NT2/D1 (cell line): ENCODE measurements around the gene GABPB1.

Experiments used
- DNase-seq: peaks from one replicate; pipeline ENCODE4 v3.0.0-alpha.2; 2011; ENCODE audit warnings: low read depth, low spot score
- H3K27me3 ChIP-seq: 2 replicates; pipeline ENCODE4 v1.6.0; 2011; ENCODE audit warnings: mild to moderate bottlenecking; ENCODE audit not compliant: insufficient read length, insufficient read depth
- H3K36me3 ChIP-seq: 2 replicates; pipeline ENCODE4 v1.6.1; 2011; ENCODE audit warnings: mild to moderate bottlenecking, low read length, mixed read lengths; ENCODE audit not compliant: insufficient read depth, insufficient read length
- H3K4me1 ChIP-seq: 2 replicates; pipeline ENCODE4 v1.5.1; 2011; ENCODE audit not compliant: insufficient read depth, insufficient read length
- H3K4me3 ChIP-seq: 2 replicates; pipeline ENCODE4 v1.5.1; 2011; ENCODE audit warnings: low read depth; ENCODE audit not compliant: insufficient read length
- H3K9ac ChIP-seq: 2 replicates; pipeline ENCODE4 v1.6.0; 2011; ENCODE audit warnings: low read depth; ENCODE audit not compliant: insufficient read length
- H3K9me3 ChIP-seq: 2 replicates; pipeline ENCODE4 v1.5.1; 2011; ENCODE audit warnings: mild to moderate bottlenecking, low read length; ENCODE audit not compliant: insufficient read depth
- SUZ12 ChIP-seq: IDR thresholded peaks from 2 replicates; pipeline ENCODE4 v1.6.1; 2011; ENCODE audit not compliant: insufficient read length, insufficient read depth; ENCODE audit errors: extremely low read depth
- YY1 ChIP-seq: IDR thresholded peaks from 2 replicates; pipeline ENCODE4 v1.6.1; 2011; ENCODE audit not compliant: insufficient read length, insufficient read depth
- ZNF274 ChIP-seq: IDR thresholded peaks from 2 replicates; pipeline ENCODE4 v1.6.1; 2011; ENCODE audit warnings: mild to moderate bottlenecking, low read depth, low read length

GABPB1 gene

GRCh38 chr15:50229336-50229735 lies 125.7 kb downstream of the GABPB1 start:
- H3K4me3 ChIP-seq, result no peak overlapping the region
- no peaks in the 10 kb centered on the region for H3K27me3 ChIP-seq
- no peaks in the 10 kb centered on the region for H3K9me3 ChIP-seq
- H3K36me3 ChIP-seq, result no peaks in the 10 kb centered on the region
- no peak for TF ChIP-seq ZNF274
- TF ChIP-seq YY1, result no peak
- TF ChIP-seq SUZ12, result no peak
- no peak for DNase-seq
- H3K4me1 ChIP-seq, result no peaks in the 10 kb centered on the region
- H3K9ac ChIP-seq, result no peak overlapping the region

GRCh38 chr15:50228866-50229265 lies 126.1 kb downstream of the GABPB1 start:
- TF ChIP-seq YY1, result no peak
- TF ChIP-seq SUZ12, result no peak
- TF ChIP-seq ZNF274, result no peak
- no peaks in the 10 kb centered on the region for H3K4me1 ChIP-seq
- no peaks in the 10 kb centered on the region for H3K9me3 ChIP-seq
- no peak overlapping the region for H3K4me3 ChIP-seq
- no peak overlapping the region for H3K9ac ChIP-seq
- no peaks in the 10 kb centered on the region for H3K36me3 ChIP-seq
- DNase-seq, result no peak
- no peaks in the 10 kb centered on the region for H3K27me3 ChIP-seq

- TF ChIP-seq ZNF274, result no peak
- no peak for TF ChIP-seq SUZ12
- no peaks in the 10 kb centered on the region for H3K9me3 ChIP-seq
- no peaks in the 10 kb centered on the region for H3K4me1 ChIP-seq
- no peaks in the 10 kb centered on the region for H3K36me3 ChIP-seq
- no peak for DNase-seq
- H3K4me3 ChIP-seq, result no peak overlapping the region
- no peak overlapping the region for H3K9ac ChIP-seq
- H3K27me3 ChIP-seq, result no peaks in the 10 kb centered on the region
Measured at GRCh38 chr15:50227076-50227475, 127.9 kb downstream of the GABPB1 start.

GRCh38 chr15:50225938-50226337 lies 129.1 kb downstream of the GABPB1 start:
- Histone ChIP-seq H3K36me3 (no peaks in the 10 kb centered on the region), H3K4me3 (no peak overlapping the region), H3K9me3 (no peaks in the 10 kb centered on the region), H3K4me1 (no peaks in the 10 kb centered on the region), H3K9ac (no peak overlapping the region), H3K27me3 (no peaks in the 10 kb centered on the region)
- TF ChIP-seq YY1 (no peak), ZNF274 (no peak), SUZ12 (no peak)
- DNase-seq, result no peak
